Endothelial cell of umbilical vein (primary cell): ENCODE data around the gene GNAQ. TPM values are rescaled to one million over a fixed set of nuclear protein-coding genes. Genes with fewer than 3 reads are reported as not detected.

Source experiments
- BruUV-seq: library from RNA; stranded (reverse); fragments of 400-500 nt; replicated peaks from 2 replicates; lab custom pipeline; 2021; lab: Mats Ljungman, UMichigan
- CTCF ChIA-PET: fragments of 300-600, 350-600 bp; sonication (Branson Sonifier 250); formaldehyde crosslinking; loops from one replicate; lab custom pipeline; 2021; ENCODE audit warnings: antibody characterized with exemption, inconsistent platforms; lab: Charles Lee
- POLR2A ChIA-PET: fragments of 300-600, 350-600 bp; sonication (Branson Sonifier 250); formaldehyde crosslinking; loops from one replicate; lab custom pipeline; 2021; ENCODE audit warnings: antibody characterized with exemption, inconsistent platforms; lab: Charles Lee
- DNase-seq: peaks from one replicate; pipeline ENCODE4 v3.0.0-alpha.2; 2011; ENCODE audit warnings: low read depth, low spot score
- FAIRE-seq: peaks from 2 replicates; lab custom pipeline; 2011; peaks lifted over from hg19 to GRCh38; lab: Jason Lieb, UNC
- H2AFZ ChIP-seq: 2 replicates; pipeline ENCODE4 v1.6.0; 2012; ENCODE audit warnings: low read depth, low read length, control low read depth, inconsistent platforms
- H3K27ac ChIP-seq: 2 replicates; pipeline ENCODE4 v1.5.1; 2011; ENCODE audit warnings: low read depth, mild to moderate bottlenecking, control low read depth, low read length, moderate library complexity; ENCODE audit not compliant: insufficient read depth
- H3K27me3 ChIP-seq, 2 experiments: 2 replicates each; pipeline versions ENCODE4 v1.6.0 to v1.6.1; 2011; ENCODE audit warnings: low read length in 2 of 2, mixed read lengths in 1 of 2; ENCODE audit not compliant: control insufficient read depth in 2 of 2, insufficient read depth in 2 of 2
- H3K36me3 ChIP-seq, 2 experiments: 2 replicates in 1 of 2; 3 replicates in 1 of 2; pipeline ENCODE4 v1.5.1; 2011; ENCODE audit warnings: low read length in 2 of 2, mild to moderate bottlenecking in 1 of 2, moderate library complexity in 1 of 2; ENCODE audit not compliant: control insufficient read depth in 2 of 2, insufficient read depth in 2 of 2; ENCODE audit errors: extremely low read depth in 1 of 2
- H3K4me1 ChIP-seq: 3 replicates; pipeline ENCODE4 v1.5.1; 2011; ENCODE audit warnings: mild to moderate bottlenecking, low read length; ENCODE audit not compliant: control insufficient read depth, insufficient read depth; ENCODE audit errors: extremely low read depth
- H3K4me2 ChIP-seq: 2 replicates; pipeline ENCODE4 v1.6.1; 2011; ENCODE audit warnings: low read length, control low read depth, mixed read lengths; ENCODE audit not compliant: insufficient read depth
- H3K4me3 ChIP-seq, 3 experiments: fragments of 200-600 bp in 1 of 3; sonication (generic), shearing (Covaris generic) in 1 of 3; replicated peaks in 1 of 3; 2 replicates each; pipeline ENCODE4 v1.5.1; 2011 to 2016; ENCODE audit warnings: control low read depth in 3 of 3, low read length in 3 of 3, mild to moderate bottlenecking in 2 of 3, inconsistent platforms in 1 of 3, low read depth in 1 of 3, moderate library complexity in 1 of 3; ENCODE audit not compliant: insufficient read depth in 1 of 3
- H3K79me2 ChIP-seq: 2 replicates; pipeline ENCODE4 v1.6.0; 2012; ENCODE audit warnings: low read length, inconsistent platforms; ENCODE audit not compliant: control insufficient read depth, insufficient read depth
- H3K9ac ChIP-seq: replicated peaks from 2 replicates; pipeline ENCODE3; 2011; ENCODE audit warnings: low read length, control low read depth; ENCODE audit not compliant: insufficient read depth; ENCODE audit errors: extremely low read depth
- H3K9me1 ChIP-seq: replicated peaks from 3 replicates; pipeline ENCODE4 v1.6.0; 2011; ENCODE audit warnings: mild to moderate bottlenecking, low read length; ENCODE audit not compliant: control insufficient read depth, insufficient read depth; ENCODE audit errors: extremely low read depth
- H3K9me3 ChIP-seq: replicated peaks from 2 replicates; pipeline ENCODE4 v1.5.1; 2012; ENCODE audit warnings: low read length, inconsistent platforms; ENCODE audit not compliant: control insufficient read depth, insufficient read depth
- H4K20me1 ChIP-seq: replicated peaks from 2 replicates; pipeline ENCODE3; 2011; ENCODE audit warnings: mild to moderate bottlenecking, low read length; ENCODE audit not compliant: control insufficient read depth, insufficient read depth; ENCODE audit errors: extremely low read depth
- CTCF ChIP-seq, 2 donors: IDR thresholded peaks; 1 replicate in 1 of 2; 2 replicates in 1 of 2; pipeline ENCODE4 v1.5.1; 2011; ENCODE audit warnings: low read length in 2 of 2, mild to moderate bottlenecking in 2 of 2, moderate library complexity in 2 of 2, control low read depth in 1 of 2, inconsistent platforms in 1 of 2, low read depth in 1 of 2; ENCODE audit not compliant: insufficient read depth in 1 of 2; ENCODE audit errors: extremely low read depth in 1 of 2
- EZH2 ChIP-seq: IDR thresholded peaks from 2 replicates; pipeline ENCODE4 v1.6.1; 2012; ENCODE audit warnings: borderline replicate concordance, low read depth, mild to moderate bottlenecking, moderate library complexity, low read length, inconsistent platforms; ENCODE audit not compliant: severe bottlenecking
- GATA2 ChIP-seq: IDR thresholded peaks from 2 replicates; pipeline ENCODE4 v1.7.0; 2011; ENCODE audit warnings: low read depth, mild to moderate bottlenecking, moderate library complexity, mixed read lengths, low read length; ENCODE audit not compliant: insufficient read length, insufficient read depth
- JUN ChIP-seq: IDR thresholded peaks from 2 replicates; pipeline ENCODE4 v1.6.1; 2011; ENCODE audit warnings: borderline replicate concordance, low read depth; ENCODE audit not compliant: insufficient read length, insufficient read depth
- MYC ChIP-seq: IDR thresholded peaks from one replicate; pipeline ENCODE4 v1.6.1; 2011; ENCODE audit warnings: mild to moderate bottlenecking, low read depth, low read length
- POLR2A ChIP-seq: IDR thresholded peaks from 2 replicates; pipeline ENCODE4 v1.6.1; 2012; ENCODE audit warnings: low read depth, mild to moderate bottlenecking, control low read depth, low read length
- POLR2AphosphoS5 ChIP-seq: IDR thresholded peaks from 2 replicates; pipeline ENCODE4 v1.6.1; 2012; ENCODE audit warnings: low read depth, mild to moderate bottlenecking, control low read depth, low read length, moderate library complexity; ENCODE audit not compliant: insufficient read depth
- dilution Hi-C: fragments of 300-500 bp; cut with MboI; formaldehyde crosslinking; loops from one replicate; pipeline ENCODE4 v1.15.0; 2019; ENCODE audit warnings: low sequenced_read_pairs; ENCODE audit not compliant: extremely low pct_ligation_motif_present
- intact Hi-C: fragments of 100-400 bp; cut with micrococcal nuclease; formaldehyde crosslinking; loops from one replicate; pipeline ENCODE4 v1.10.0; 2022
- polyA plus RNA-seq, 4 experiments: library from polyadenylated mRNA; depleted of rRNA in 3 of 4; stranded (reverse) in 3 of 4; unstranded in 1 of 4; fragments of >200 nt; gene quantifications; 2 replicates each; pipeline versions ENCODE4 v1.2.1 to v1.2.3, GENCODE V29; 2011 to 2012; ENCODE audit warnings: missing spikeins in 1 of 4
- total RNA-seq: library from RNA; stranded (reverse); gene quantifications from 2 replicates; pipeline ENCODE4 v1.2.3, GENCODE V29; 2021

Gene GNAQ
- total and polyA plus RNA-seq, 2 donors (not counting 3 experiments of a cell fraction or from before 2014, with no cell fraction given): 26.1 to 67.3 TPM

GRCh38 chr9:77794985-77795384, 236.6 kb downstream of the GNAQ start:
- H3K9me1 ChIP-seq: no peaks in the 10 kb centered on the region
- no peak overlapping the region for H3K9ac ChIP-seq
- DNase-seq (no peak), FAIRE-seq (no peak)
- H3K4me2 ChIP-seq: no peak overlapping the region
- H2AFZ ChIP-seq: no peak overlapping the region
- dilution Hi-C loops (no loop called here), intact Hi-C loops (loop anchor here (2.0 to 5.0 kb wide), 2 partner anchors 52 to 240 kb away; no protein-coding TSS in a partner anchor)
- no peaks in the 10 kb centered on the region for H4K20me1 ChIP-seq
- H3K27ac ChIP-seq: no peak overlapping the region
- no peaks in the 10 kb centered on the region for H3K9me3 ChIP-seq
- BruUV-seq: no TSS peak
- H3K36me3 ChIP-seq: peaks cover 0 to 5% of the 10 kb centered on the region in 2 experiments
- POLR2A ChIA-PET: no interaction called here
- no peak overlapping the region for H3K4me3 ChIP-seq
- no peaks in the 10 kb centered on the region for H3K27me3 ChIP-seq
- peaks cover 3% of the 10 kb centered on the region for H3K79me2 ChIP-seq
- CTCF ChIA-PET: no interaction called here
- no peak for TF ChIP-seq MYC
- no peak for TF ChIP-seq POLR2A
- TF ChIP-seq POLR2AphosphoS5: no peak
- TF ChIP-seq EZH2: no peak
- TF ChIP-seq JUN: no peak
- TF ChIP-seq CTCF (IDR thresholded peaks at IDR 0.05; ENCODE audit: extremely low read depth in 1 of 2, insufficient read depth in 1 of 2, low read depth in 1 of 2, low read length in 2 of 2): no peak
- TF ChIP-seq GATA2: no peak
- peaks cover 12% of the 10 kb centered on the region for H3K4me1 ChIP-seq
